ENCODE data around the gene TP53I11.

Gene TP53I11

GRCh38 chr11:44938066-44938691 lies 12.5 kb downstream of the TP53I11 start:
- DNase-seq, result no peak

GRCh38 chr11:44936951-44937543 lies 13.6 kb downstream of the TP53I11 start:
- DNase-seq, result no peak

GRCh38 chr11:44936525-44936924 lies 14.2 kb downstream of the TP53I11 start:
- DNase-seq, result peak; percentile 67

GRCh38 chr11:44934735-44935250 lies 15.9 kb downstream of the TP53I11 start:
- no peak for DNase-seq

GRCh38 chr11:44934110-44934509 lies 16.6 kb downstream of the TP53I11 start:
- no peak for DNase-seq

- DNase-seq, result no peak
Measured at GRCh38 chr11:44931466-44931865, 19.2 kb downstream of the TP53I11 start.

- no peak for DNase-seq
Measured at GRCh38 chr11:44930588-44931302, 19.9 kb downstream of the TP53I11 start.

- no peak for DNase-seq
Measured at GRCh38 chr11:44928816-44929215, 21.9 kb downstream of the TP53I11 start.

- no peak for DNase-seq
Measured at GRCh38 chr11:44928144-44928543, 22.5 kb downstream of the TP53I11 start.

- peak; percentile 64 for DNase-seq
Measured at GRCh38 chr11:44927174-44927661, 23.5 kb downstream of the TP53I11 start.

- no peak for DNase-seq
Measured at GRCh38 chr11:44926036-44926435, 24.6 kb downstream of the TP53I11 start.

GRCh38 chr11:44923806-44924205 lies 26.9 kb downstream of the TP53I11 start:
- no peak for DNase-seq

GRCh38 chr11:44923115-44923514 lies 27.6 kb downstream of the TP53I11 start:
- no peak for DNase-seq

GRCh38 chr11:44920451-44920850 lies 30.2 kb downstream of the TP53I11 start:
- DNase-seq, result no peak

- no peak for DNase-seq
Measured at GRCh38 chr11:44917741-44918140, 32.9 kb downstream of the TP53I11 start.

- no peak for DNase-seq
Measured at GRCh38 chr11:44916801-44917385, 33.8 kb downstream of the TP53I11 start.

- DNase-seq, result no peak
Measured at GRCh38 chr11:44916331-44916730, 34.4 kb downstream of the TP53I11 start.

GRCh38 chr11:44915621-44916020 lies 35.1 kb downstream of the TP53I11 start:
- no peak for DNase-seq

GRCh38 chr11:44915004-44915403 lies 35.7 kb downstream of the TP53I11 start:
- no peak for DNase-seq

- no peak for DNase-seq
Measured at GRCh38 chr11:44914105-44914504, 36.6 kb downstream of the TP53I11 start.

- DNase-seq, result no peak
Measured at GRCh38 chr11:44913502-44913901, 37.2 kb downstream of the TP53I11 start.

- DNase-seq, result no peak
Measured at GRCh38 chr11:44912270-44912987, 38.3 kb downstream of the TP53I11 start.

Data from NCI-H748 treated with DMSO at 0.1 percent for 48 hours (cell line).